Lower lobe of right lung (tissue), 2 donors: ENCODE measurements around the gene ST6GALNAC2. TPM values are rescaled to one million over a fixed set of nuclear protein-coding genes. Genes with fewer than 3 reads are reported as not detected.
A peak's percentile ranks its signal among the peaks of the same experiment; 100 is the strongest.
"Not testable (repeated sequence)": the region's sequence is repeated elsewhere in the genome, so short reads cannot be mapped to it uniquely, and the experiment has no call there.

Source experiments
- ATAC-seq, 2 donors: fragments of 200-7000 bp; cut with Tn5 transposase; one replicate each; pipeline ENCODE4 v1.9.1; 2020 to 2022; ENCODE audit warnings: mild to moderate bottlenecking in 2 of 2, moderate library complexity in 2 of 2
- DNase-seq: peaks from one replicate; pipeline ENCODE4 v3.0.0-alpha.2; 2020
- H3K27ac ChIP-seq: fragments of 200-600 bp; one replicate; pipeline ENCODE4 v1.8.0; 2022
- H3K27me3 ChIP-seq: fragments of 200-600 bp; one replicate; pipeline ENCODE4 v1.8.0; 2022; ENCODE audit warnings: low read depth
- H3K36me3 ChIP-seq: fragments of 200-600 bp; one replicate; pipeline ENCODE4 v1.8.0; 2022; ENCODE audit warnings: mild to moderate bottlenecking
- H3K4me1 ChIP-seq: fragments of 200-600 bp; one replicate; pipeline ENCODE4 v1.8.0; 2022
- H3K4me3 ChIP-seq: fragments of 200-600 bp; one replicate; pipeline ENCODE4 v1.8.0; 2022; ENCODE audit warnings: mild to moderate bottlenecking
- H3K9me3 ChIP-seq: fragments of 200-600 bp; one replicate; pipeline ENCODE4 v1.8.0; 2022
- CTCF ChIP-seq: fragments of 200-600 bp; IDR thresholded peaks from one replicate; pipeline ENCODE4 v1.8.0; 2022; ENCODE audit warnings: antibody characterized with exemption, mild to moderate bottlenecking
- intact Hi-C: fragments of 100-400 bp; cut with DNase I; formaldehyde crosslinking; loops from one replicate; pipeline ENCODE4 v1.11.0; 2022
- total RNA-seq: library from RNA; stranded (reverse); fragmentation: NEBNext Ultra II Directional; extraction: Animal tissue kit (Norgen Biotek cat#: 25700); gene quantifications from one replicate; pipeline ENCODE4 v1.2.1, GENCODE V29; 2021
- donor health status: DM: no; HTN: yes; CAD: no; lungs with severe emphysema.

ST6GALNAC2 gene
- total RNA-seq, 1 donor from 2014 or later, result 29.0 TPM

GRCh38 chr17:76537578-76538280 is 47.9 kb downstream of the ST6GALNAC2 start, which contains the start of gene CYGB:
TSS of gene CYGB (minus strand) at chr17:76537709. CDS start at chr17:76537542, 167 bp downstream.
- H3K36me3 ChIP-seq, result no peaks in the 10 kb centered on the region
- peak within 1 kb of the TSS; percentile 73 for H3K27ac ChIP-seq
- intact Hi-C loops, result no loop called here
- no peak for TF ChIP-seq CTCF
- no peaks in the 10 kb centered on the region for H3K9me3 ChIP-seq
- H3K4me1 ChIP-seq, result peaks cover 60% of the 10 kb centered on the region
- peak within 1 kb of the TSS; percentile 58 for H3K4me3 ChIP-seq
- ATAC-seq, result peak in 1 of 2 donors; percentile 39
- peaks cover 22% of the 10 kb centered on the region for H3K27me3 ChIP-seq
- DNase-seq, result peak; percentile 59

GRCh38 chr17:76537288-76537577 is 48.4 kb downstream of the ST6GALNAC2 start:
- no peak for TF ChIP-seq CTCF
- Histone ChIP-seq H3K4me3 (peak overlapping the region; percentile 58), H3K27ac (peak overlapping the region; percentile 68), H3K36me3 (no peaks in the 10 kb centered on the region), H3K9me3 (no peaks in the 10 kb centered on the region), H3K27me3 (peaks cover 22% of the 10 kb centered on the region), H3K4me1 (peaks cover 62% of the 10 kb centered on the region)
- DNase-seq, result no peak
- intact Hi-C loops, result no loop called here
- ATAC-seq, result peak; percentile 6 to 20

- intact Hi-C loops, result no loop called here
- Histone ChIP-seq H3K27me3 (peaks cover 22% of the 10 kb centered on the region), H3K36me3 (no peaks in the 10 kb centered on the region), H3K9me3 (no peaks in the 10 kb centered on the region), H3K27ac (peak overlapping the region; percentile 68), H3K4me1 (peaks cover 67% of the 10 kb centered on the region), H3K4me3 (peak overlapping the region; percentile 58)
- TF ChIP-seq CTCF, result no peak
- DNase-seq, result no peak
- ATAC-seq, result no peak
Measured at GRCh38 chr17:76536511-76537287, 49.0 kb downstream of the ST6GALNAC2 start.

- DNase-seq (no peak), ATAC-seq (no peak)
- peaks cover 22% of the 10 kb centered on the region for H3K27me3 ChIP-seq
- peak overlapping the region; percentile 58 for H3K4me3 ChIP-seq
- intact Hi-C loops, result no loop called here
- H3K36me3 ChIP-seq, result no peaks in the 10 kb centered on the region
- no peaks in the 10 kb centered on the region for H3K9me3 ChIP-seq
- no peak for TF ChIP-seq CTCF
- H3K27ac ChIP-seq, result peak overlapping the region; percentile 24
- H3K4me1 ChIP-seq, result peaks cover 67% of the 10 kb centered on the region
Measured at GRCh38 chr17:76535788-76536510, 49.7 kb downstream of the ST6GALNAC2 start.

GRCh38 chr17:76534831-76535732 is 50.6 kb downstream of the ST6GALNAC2 start:
- no peak for DNase-seq
- ATAC-seq, result no peak

GRCh38 chr17:76533640-76534359 is 51.9 kb downstream of the ST6GALNAC2 start:
- ATAC-seq, intact Hi-C loops, H3K4me3 ChIP-seq, H3K36me3 ChIP-seq, H3K27ac ChIP-seq, H3K9me3 ChIP-seq, DNase-seq: not testable (repeated sequence)
- Histone ChIP-seq H3K27me3 (peaks cover 22% of the 10 kb centered on the region), H3K4me1 (peaks cover 67% of the 10 kb centered on the region)

More at GRCh38 chr17:76534831-76535732, 50.6 kb downstream of the ST6GALNAC2 start:
- Histone ChIP-seq H3K36me3 (no peaks in the 10 kb centered on the region), H3K4me3 (no peak overlapping the region), H3K4me1 (peaks cover 67% of the 10 kb centered on the region), H3K27ac (no peak overlapping the region), H3K27me3 (peaks cover 22% of the 10 kb centered on the region), H3K9me3 (no peaks in the 10 kb centered on the region)
- intact Hi-C loops, result no loop called here
- no peak for TF ChIP-seq CTCF
